GM18507 (cell line): ENCODE results near the gene CD79A.
A peak's percentile ranks its signal among the peaks of the same experiment; 100 is the strongest.
"Not testable (repeated sequence)": the region's sequence is repeated elsewhere in the genome, so short reads cannot be mapped to it uniquely, and the experiment has no call there.

Source experiments
- DNase-seq: peaks from one replicate; pipeline ENCODE4 v3.0.0; 2011; ENCODE audit warnings: low read depth; ENCODE audit not compliant: insufficient read length; ENCODE audit errors: extremely low spot score
- FAIRE-seq: peaks from 2 replicates; lab custom pipeline; 2011; peaks lifted over from hg19 to GRCh38; lab: Jason Lieb, UNC

The CD79A gene

GRCh38 chr19:41861846-41862245 lies 15.2 kb upstream of the CD79A start:
- DNase-seq (no peak), FAIRE-seq (no peak)

- FAIRE-seq: no peak
Measured at GRCh38 chr19:41862445-41862986, 14.6 kb upstream of the CD79A start.

GRCh38 chr19:41863209-41863931 lies 13.7 kb upstream of the CD79A start:
- FAIRE-seq (no peak), DNase-seq (no peak)

More at GRCh38 chr19:41862445-41862986, 14.6 kb upstream of the CD79A start:
- no peak for DNase-seq

GRCh38 chr19:41864374-41864773 lies 12.7 kb upstream of the CD79A start:
- FAIRE-seq (no peak), DNase-seq (no peak)

GRCh38 chr19:41866284-41866683 lies 10.8 kb upstream of the CD79A start:
- FAIRE-seq (no peak), DNase-seq (no peak)

GRCh38 chr19:41868120-41868988 lies 8.7 kb upstream of the CD79A start:
- FAIRE-seq: no peak
- no peak for DNase-seq

- FAIRE-seq (no peak), DNase-seq (no peak)
Measured at GRCh38 chr19:41868989-41869300, 8.1 kb upstream of the CD79A start.

GRCh38 chr19:41869374-41869955 lies 7.6 kb upstream of the CD79A start:
- DNase-seq (no peak), FAIRE-seq (no peak)

- no peak for FAIRE-seq
- DNase-seq: no peak
Measured at GRCh38 chr19:41870401-41870873, 6.6 kb upstream of the CD79A start.

- FAIRE-seq (peak; percentile 97), DNase-seq (peak; percentile 67)
Measured at GRCh38 chr19:41871573-41872383, 5.3 kb upstream of the CD79A start.

- no peak for DNase-seq
- FAIRE-seq: no peak
Measured at GRCh38 chr19:41872384-41872774, 4.7 kb upstream of the CD79A start.

- peak; percentile 78 for FAIRE-seq
- no peak for DNase-seq
Measured at GRCh38 chr19:41872775-41873647, 4.1 kb upstream of the CD79A start.

- not testable (repeated sequence) for DNase-seq, FAIRE-seq
Measured at GRCh38 chr19:41875973-41876372, 1.1 kb upstream of the CD79A start.

GRCh38 chr19:41877916-41878905 lies 1.1 kb downstream of the CD79A start:
- DNase-seq (no peak), FAIRE-seq (peak; percentile 83)

GRCh38 chr19:41879080-41879479 lies 2.0 kb downstream of the CD79A start:
- DNase-seq (no peak), FAIRE-seq (no peak)

GRCh38 chr19:41879670-41880328 lies 2.7 kb downstream of the CD79A start:
- DNase-seq (no peak), FAIRE-seq (no peak)

GRCh38 chr19:41880329-41880708 lies 3.2 kb downstream of the CD79A start:
- DNase-seq (no peak), FAIRE-seq (no peak)
